Fibroblast of the aortic adventitia (primary cell): ENCODE data around the gene DSTYK. TPM values are rescaled to one million over a fixed set of nuclear protein-coding genes. Genes with fewer than 3 reads are reported as not detected.

Experiments used
- DNase-seq: peaks from one replicate; pipeline ENCODE4 v3.0.0-alpha.2; 2010; ENCODE audit warnings: low read depth
- H3K4me3 ChIP-seq: 2 replicates; pipeline ENCODE4 v1.5.1; 2011; ENCODE audit warnings: low read depth, mild to moderate bottlenecking, control low read depth, low read length, moderate library complexity
- total RNA-seq: library from RNA; depleted of rRNA; stranded (reverse); fragments of >200 nt; gene quantifications from 2 replicates; pipeline ENCODE4 v1.2.3, GENCODE V29; 2012; ENCODE audit warnings: low replicate concordance
- TF ChIP-seq, protein P1 (sequence below): IDR thresholded peaks from 2 replicates; pipeline ENCODE4 v1.5.1; 2011; ENCODE audit warnings: mild to moderate bottlenecking, low read length, control low read depth, inconsistent platforms; ENCODE audit not compliant: insufficient read depth

Gene DSTYK, protein sequence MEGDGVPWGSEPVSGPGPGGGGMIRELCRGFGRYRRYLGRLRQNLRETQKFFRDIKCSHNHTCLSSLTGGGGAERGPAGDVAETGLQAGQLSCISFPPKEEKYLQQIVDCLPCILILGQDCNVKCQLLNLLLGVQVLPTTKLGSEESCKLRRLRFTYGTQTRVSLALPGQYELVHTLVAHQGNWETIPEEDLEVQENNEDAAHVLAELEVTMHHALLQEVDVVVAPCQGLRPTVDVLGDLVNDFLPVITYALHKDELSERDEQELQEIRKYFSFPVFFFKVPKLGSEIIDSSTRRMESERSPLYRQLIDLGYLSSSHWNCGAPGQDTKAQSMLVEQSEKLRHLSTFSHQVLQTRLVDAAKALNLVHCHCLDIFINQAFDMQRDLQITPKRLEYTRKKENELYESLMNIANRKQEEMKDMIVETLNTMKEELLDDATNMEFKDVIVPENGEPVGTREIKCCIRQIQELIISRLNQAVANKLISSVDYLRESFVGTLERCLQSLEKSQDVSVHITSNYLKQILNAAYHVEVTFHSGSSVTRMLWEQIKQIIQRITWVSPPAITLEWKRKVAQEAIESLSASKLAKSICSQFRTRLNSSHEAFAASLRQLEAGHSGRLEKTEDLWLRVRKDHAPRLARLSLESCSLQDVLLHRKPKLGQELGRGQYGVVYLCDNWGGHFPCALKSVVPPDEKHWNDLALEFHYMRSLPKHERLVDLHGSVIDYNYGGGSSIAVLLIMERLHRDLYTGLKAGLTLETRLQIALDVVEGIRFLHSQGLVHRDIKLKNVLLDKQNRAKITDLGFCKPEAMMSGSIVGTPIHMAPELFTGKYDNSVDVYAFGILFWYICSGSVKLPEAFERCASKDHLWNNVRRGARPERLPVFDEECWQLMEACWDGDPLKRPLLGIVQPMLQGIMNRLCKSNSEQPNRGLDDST
- total RNA-seq, result 16.1 and 23.7 TPM in 2 replicates

DNA sequence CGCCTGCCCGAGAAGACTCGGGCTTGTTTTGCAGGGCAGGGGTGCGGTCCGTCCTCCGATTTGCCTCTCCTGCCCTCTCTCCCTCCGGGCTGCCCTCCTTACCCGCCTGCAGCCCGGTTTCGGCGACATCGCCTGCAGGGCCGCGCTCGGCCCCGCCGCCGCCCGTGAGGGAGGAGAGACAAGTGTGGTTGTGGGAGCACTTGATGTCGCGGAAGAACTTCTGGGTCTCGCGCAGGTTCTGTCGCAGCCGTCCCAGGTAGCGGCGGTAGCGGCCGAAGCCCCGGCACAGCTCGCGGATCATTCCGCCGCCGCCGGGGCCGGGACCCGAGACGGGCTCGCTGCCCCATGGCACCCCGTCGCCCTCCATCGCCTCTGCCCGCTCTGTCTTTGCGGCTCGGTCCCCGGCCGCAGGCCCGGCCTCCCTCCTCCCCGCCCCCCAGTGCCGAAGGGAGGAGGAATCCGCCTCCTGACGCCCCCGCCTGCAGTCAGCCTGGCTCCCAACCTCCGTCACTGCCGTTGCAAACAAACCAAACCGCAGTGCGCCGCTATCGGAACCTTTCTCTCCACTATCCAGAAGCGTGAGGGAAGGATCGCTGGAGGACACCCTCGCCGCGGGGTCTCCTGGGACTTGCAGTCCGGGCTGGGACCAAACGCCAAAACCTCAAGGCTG lies at the start of gene DSTYK:
TSS of gene DSTYK (minus strand) at position 534 of the 670 bp plus-strand sequence. CDS start at position 367, 167 bp downstream.
- TF ChIP-seq, protein P1, sequence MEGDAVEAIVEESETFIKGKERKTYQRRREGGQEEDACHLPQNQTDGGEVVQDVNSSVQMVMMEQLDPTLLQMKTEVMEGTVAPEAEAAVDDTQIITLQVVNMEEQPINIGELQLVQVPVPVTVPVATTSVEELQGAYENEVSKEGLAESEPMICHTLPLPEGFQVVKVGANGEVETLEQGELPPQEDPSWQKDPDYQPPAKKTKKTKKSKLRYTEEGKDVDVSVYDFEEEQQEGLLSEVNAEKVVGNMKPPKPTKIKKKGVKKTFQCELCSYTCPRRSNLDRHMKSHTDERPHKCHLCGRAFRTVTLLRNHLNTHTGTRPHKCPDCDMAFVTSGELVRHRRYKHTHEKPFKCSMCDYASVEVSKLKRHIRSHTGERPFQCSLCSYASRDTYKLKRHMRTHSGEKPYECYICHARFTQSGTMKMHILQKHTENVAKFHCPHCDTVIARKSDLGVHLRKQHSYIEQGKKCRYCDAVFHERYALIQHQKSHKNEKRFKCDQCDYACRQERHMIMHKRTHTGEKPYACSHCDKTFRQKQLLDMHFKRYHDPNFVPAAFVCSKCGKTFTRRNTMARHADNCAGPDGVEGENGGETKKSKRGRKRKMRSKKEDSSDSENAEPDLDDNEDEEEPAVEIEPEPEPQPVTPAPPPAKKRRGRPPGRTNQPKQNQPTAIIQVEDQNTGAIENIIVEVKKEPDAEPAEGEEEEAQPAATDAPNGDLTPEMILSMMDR, result no peak
- DNase-seq, result peak; percentile 98
- peak within 1 kb of the TSS; percentile 87 for H3K4me3 ChIP-seq

DNA sequence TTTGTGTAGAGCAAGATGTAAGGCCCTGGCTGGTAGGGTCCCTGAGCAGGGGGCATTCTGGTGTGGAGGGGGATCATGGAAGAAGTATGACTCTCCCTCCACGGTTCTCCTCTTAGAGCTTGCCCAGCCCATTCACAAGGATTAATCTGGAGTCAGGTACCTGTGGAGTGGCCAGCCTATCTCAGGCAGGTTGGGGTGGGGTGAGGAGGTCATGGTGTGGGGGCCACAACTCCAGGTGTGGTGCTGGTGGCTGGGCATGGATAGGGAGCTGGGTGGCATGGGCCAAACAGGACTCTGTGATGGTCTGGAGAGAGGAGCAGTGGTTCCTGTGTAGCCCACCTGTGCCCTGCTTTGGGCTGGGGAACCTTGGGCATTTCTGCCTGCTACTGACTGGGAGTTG lies 48.5 kb upstream of the DSTYK start:
- TF ChIP-seq, protein P1, result no peak
- H3K4me3 ChIP-seq, result no peak overlapping the region
- no peak for DNase-seq

DNA sequence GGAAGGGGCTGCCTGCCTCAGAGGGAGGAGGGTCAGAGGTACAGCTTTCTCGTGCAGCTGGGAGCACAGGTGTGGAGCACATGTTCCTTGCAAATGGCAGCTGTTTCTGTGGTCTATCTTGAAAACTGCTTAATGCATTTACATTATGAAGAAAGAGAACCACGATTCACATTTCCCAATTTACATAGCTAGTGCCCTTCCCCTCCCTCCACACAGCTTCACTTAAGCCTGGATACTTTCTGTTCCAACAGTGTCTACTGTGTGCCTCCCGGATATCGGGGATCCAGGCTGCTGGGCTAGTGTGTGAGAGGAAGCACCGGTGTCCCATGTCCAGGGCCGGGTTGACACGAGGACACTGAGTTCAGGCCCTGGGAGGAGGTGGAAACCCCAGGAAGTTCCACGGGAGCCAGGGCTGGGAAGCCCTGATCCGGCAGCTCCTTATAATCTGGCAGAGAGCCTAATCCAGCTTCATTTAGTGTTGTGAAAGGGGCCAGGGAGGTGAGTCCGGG lies 47.9 kb upstream of the DSTYK start:
- TF ChIP-seq, protein P1, result no peak
- H3K4me3 ChIP-seq, result no peak overlapping the region
- no peak for DNase-seq

DNA sequence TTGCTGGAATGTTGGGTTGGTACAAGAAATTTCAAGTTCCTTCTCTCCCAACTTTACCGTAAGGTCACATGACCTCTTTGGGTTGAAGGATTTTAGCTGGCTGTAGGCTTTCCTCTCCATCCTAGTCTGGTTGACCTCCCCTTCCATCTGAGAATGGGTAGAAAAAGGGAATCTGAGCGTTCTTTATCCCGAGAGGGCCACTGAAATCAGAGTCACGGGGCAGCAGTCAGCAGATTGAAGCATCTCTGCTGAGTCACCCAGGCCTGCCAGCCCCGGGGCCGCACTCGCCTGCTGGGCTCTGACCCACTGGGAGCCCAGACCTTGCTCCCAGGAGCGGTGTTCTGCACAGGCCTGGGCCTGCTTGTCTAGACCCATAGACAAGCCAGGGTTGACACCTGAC lies 47.2 kb upstream of the DSTYK start:
- H3K4me3 ChIP-seq, result no peak overlapping the region
- no peak for DNase-seq
- TF ChIP-seq, protein P1, result no peak

DNA sequence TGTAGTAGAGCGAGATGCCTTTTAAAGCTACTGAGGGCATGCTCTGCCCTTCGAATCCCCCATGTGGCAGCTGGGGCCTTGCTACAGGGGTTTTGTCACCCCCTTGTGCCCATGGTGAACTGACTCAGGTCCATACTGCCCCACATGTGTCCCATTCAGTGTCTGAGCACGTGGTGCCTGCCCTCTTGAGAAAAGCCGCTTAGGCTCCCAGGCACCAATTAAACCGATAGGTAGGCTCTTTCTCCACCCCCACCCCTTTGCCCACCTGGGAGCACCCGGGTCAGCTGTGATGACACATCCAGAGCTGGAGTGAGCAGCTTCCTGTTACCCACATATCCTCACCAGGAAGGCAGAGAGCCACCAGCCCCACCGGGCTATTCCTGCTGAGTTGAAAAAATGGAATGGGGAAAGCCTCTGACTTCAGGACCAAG lies 46.8 kb upstream of the DSTYK start:
- H3K4me3 ChIP-seq, result no peak overlapping the region
- DNase-seq, result no peak
- TF ChIP-seq, protein P1, result no peak

DNA sequence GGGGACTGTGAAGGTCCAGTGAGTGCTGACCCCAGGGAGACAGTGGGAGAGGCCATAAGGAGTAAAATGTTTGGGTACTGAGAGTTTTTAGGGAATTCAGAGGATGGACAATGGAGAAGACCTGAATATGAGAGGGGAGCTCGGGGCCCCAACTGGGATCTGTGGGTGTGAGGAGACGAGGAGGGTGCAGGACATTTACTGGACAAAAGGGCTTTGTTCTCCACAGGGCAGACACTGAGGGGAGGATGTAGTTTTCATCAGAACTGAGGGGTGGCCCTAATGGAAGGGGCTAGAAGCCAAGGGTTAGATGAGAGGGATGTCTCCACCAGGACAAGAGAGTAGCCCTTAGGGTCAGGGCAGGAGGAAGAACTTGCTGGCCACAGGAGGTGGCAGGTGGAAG lies 46.2 kb upstream of the DSTYK start:
- no peak overlapping the region for H3K4me3 ChIP-seq
- TF ChIP-seq, protein P1, result no peak
- DNase-seq, result no peak
